H1 (cell line): Measurements from ENCODE around the gene PHF23. TPM values are rescaled to one million over a fixed set of nuclear protein-coding genes. Genes with fewer than 3 reads are reported as not detected.

Source experiments
- CTCF ChIA-PET: fragments of 300-600 bp; sonication (Branson Sonifier 250); formaldehyde crosslinking; loops from one replicate; lab custom pipeline; 2021; ENCODE audit not compliant: partially characterized antibody; lab: Charles Lee
- POLR2A ChIA-PET: fragments of 300-600 bp; sonication (Branson Sonifier 250); formaldehyde crosslinking; loops from one replicate; lab custom pipeline; 2021; ENCODE audit warnings: inconsistent platforms; ENCODE audit not compliant: partially characterized antibody; lab: Charles Lee
- DNase-seq, 2 experiments: peaks; one replicate each; pipeline versions ENCODE4 v3.0.0 to v3.0.0-alpha.2; 2010 to 2022; ENCODE audit warnings: low spot score in 2 of 2, low read depth in 1 of 2, mixed read lengths in 1 of 2
- FAIRE-seq: peaks from 2 replicates; lab custom pipeline; 2011; peaks lifted over from hg19 to GRCh38; lab: Jason Lieb, UNC
- H2AFZ ChIP-seq: 2 replicates; pipeline ENCODE4 v1.8.1; 2012; ENCODE audit warnings: low read length, inconsistent platforms
- H2AK5ac ChIP-seq: 2 replicates; pipeline ENCODE4 v1.6.1; 2013; ENCODE audit warnings: low read depth, low read length
- H2BK120ac ChIP-seq: replicated peaks from 2 replicates; pipeline ENCODE3; 2013; ENCODE audit warnings: low read depth, low read length, inconsistent platforms
- H2BK12ac ChIP-seq: 2 replicates; pipeline ENCODE4 v1.6.1; 2013; ENCODE audit warnings: low read depth, low read length
- H2BK15ac ChIP-seq: 2 replicates; pipeline ENCODE4 v1.6.1; 2013; ENCODE audit warnings: low read length
- H2BK20ac ChIP-seq: 2 replicates; pipeline ENCODE4 v1.6.1; 2013; ENCODE audit warnings: low read length
- H2BK5ac ChIP-seq: 2 replicates; pipeline ENCODE4 v1.6.1; 2013; ENCODE audit warnings: low read depth, low read length
- H3K14ac ChIP-seq: 2 replicates; pipeline ENCODE4 v1.6.1; 2013; ENCODE audit warnings: inconsistent platforms; ENCODE audit not compliant: insufficient read length
- H3K18ac ChIP-seq: 2 replicates; pipeline ENCODE4 v1.6.1; 2013; ENCODE audit warnings: low read length; ENCODE audit errors: extremely low read depth
- H3K23ac ChIP-seq: 2 replicates; pipeline ENCODE4 v1.6.1; 2013; ENCODE audit warnings: inconsistent platforms; ENCODE audit not compliant: insufficient read length
- H3K23me2 ChIP-seq: 2 replicates; pipeline ENCODE4 v1.6.1; 2013; ENCODE audit warnings: low read depth, low read length
- H3K27ac ChIP-seq: 2 replicates; pipeline ENCODE4 v1.6.1; 2011; ENCODE audit warnings: low read depth, low read length, inconsistent platforms
- H3K27me3 ChIP-seq, 4 experiments: replicated peaks in 1 of 4; 1 replicate in 1 of 4; 2 replicates in 3 of 4; pipeline versions ENCODE4 v1.6.1 to v1.8.1; 2011 to 2013; ENCODE audit warnings: low read length in 3 of 4, mild to moderate bottlenecking in 3 of 4, inconsistent platforms in 2 of 4, mixed read lengths in 2 of 4, moderate library complexity in 1 of 4; ENCODE audit not compliant: control insufficient read depth in 3 of 4, insufficient read depth in 3 of 4; ENCODE audit errors: extremely low read depth in 1 of 4
- H3K36me3 ChIP-seq, 4 experiments: 2 replicates each; pipeline versions ENCODE4 v1.6.1 to v1.8.1; 2011 to 2013; ENCODE audit warnings: mild to moderate bottlenecking in 4 of 4, low read length in 3 of 4, moderate library complexity in 2 of 4, control low read depth in 1 of 4, inconsistent platforms in 1 of 4; ENCODE audit not compliant: insufficient read depth in 4 of 4, control insufficient read depth in 2 of 4
- H3K4ac ChIP-seq: replicated peaks from 2 replicates; pipeline ENCODE3; 2013; ENCODE audit warnings: low read length, low read depth, mixed read lengths, inconsistent platforms; ENCODE audit not compliant: insufficient read length
- H3K4me1 ChIP-seq, 4 experiments: replicated peaks in 1 of 4; 1 replicate in 1 of 4; 2 replicates in 3 of 4; pipeline versions ENCODE4 v1.6.1 to v1.8.1; 2011 to 2013; ENCODE audit warnings: low read length in 3 of 4, inconsistent platforms in 2 of 4, mixed read lengths in 1 of 4; ENCODE audit not compliant: insufficient read depth in 4 of 4, control insufficient read depth in 3 of 4
- H3K4me2 ChIP-seq, 2 experiments: 2 replicates each; pipeline versions ENCODE4 v1.6.1 to v1.8.1; 2011 to 2013; ENCODE audit warnings: low read depth in 2 of 2, low read length in 2 of 2, control low read depth in 1 of 2, inconsistent platforms in 1 of 2, mild to moderate bottlenecking in 1 of 2; ENCODE audit not compliant: insufficient read depth in 1 of 2
- H3K4me3 ChIP-seq, 4 experiments: fragments of 200-600, 300-600 bp in 1 of 4; sonication (generic), shearing (Covaris generic), sonication (Bioruptor Twin) in 1 of 4; 2 replicates each; pipeline versions ENCODE4 v1.5.1 to v1.8.1; 2011 to 2016; ENCODE audit warnings: low read length in 4 of 4, low read depth in 3 of 4, control low read depth in 2 of 4, inconsistent platforms in 2 of 4, mild to moderate bottlenecking in 2 of 4, mixed read lengths in 1 of 4, moderate library complexity in 1 of 4; ENCODE audit not compliant: insufficient read depth in 2 of 4; ENCODE audit errors: extremely low read depth in 1 of 4
- H3K56ac ChIP-seq: replicated peaks from 2 replicates; pipeline ENCODE3; 2013; ENCODE audit warnings: low read depth, mild to moderate bottlenecking, mixed read lengths, low read length, inconsistent platforms; ENCODE audit not compliant: insufficient read length
- H3K79me1 ChIP-seq: 2 replicates; pipeline ENCODE4 v1.6.1; 2013; ENCODE audit warnings: low read depth, low read length, control low read depth
- H3K79me2 ChIP-seq, 2 experiments: 2 replicates each; pipeline versions ENCODE4 v1.6.1 to v1.8.1; 2012 to 2013; ENCODE audit warnings: low read length in 2 of 2, mild to moderate bottlenecking in 2 of 2, inconsistent platforms in 1 of 2; ENCODE audit not compliant: insufficient read depth in 2 of 2, control insufficient read depth in 1 of 2
- H3K9ac ChIP-seq, 4 experiments: replicated peaks in 1 of 4; 1 replicate in 1 of 4; 2 replicates in 3 of 4; pipeline versions ENCODE4 v1.6.1 to v1.8.1; 2011 to 2013; ENCODE audit warnings: low read depth in 3 of 4, low read length in 3 of 4, control low read depth in 2 of 4, mild to moderate bottlenecking in 2 of 4, moderate library complexity in 2 of 4, inconsistent platforms in 1 of 4; ENCODE audit errors: extremely low read depth in 1 of 4
- H3K9me3 ChIP-seq, 2 experiments: 2 replicates each; pipeline versions ENCODE4 v1.6.1 to v1.8.1; 2012 to 2013; ENCODE audit warnings: mild to moderate bottlenecking in 2 of 2, moderate library complexity in 2 of 2, control low read depth in 1 of 2, inconsistent platforms in 1 of 2, low read depth in 1 of 2, low read length in 1 of 2, mixed read lengths in 1 of 2; ENCODE audit not compliant: insufficient read depth in 2 of 2
- H4K20me1 ChIP-seq, 2 experiments: replicated peaks in 1 of 2; 2 replicates each; pipeline versions ENCODE3 to v1.8.1; 2011 to 2013; ENCODE audit warnings: inconsistent platforms in 2 of 2, low read length in 2 of 2, mild to moderate bottlenecking in 1 of 2; ENCODE audit not compliant: insufficient read depth in 2 of 2, control insufficient read depth in 1 of 2
- H4K5ac ChIP-seq: 2 replicates; pipeline ENCODE4 v1.6.1; 2013; ENCODE audit warnings: low read length, low read depth, mixed read lengths, inconsistent platforms; ENCODE audit not compliant: insufficient read length
- H4K8ac ChIP-seq: 2 replicates; pipeline ENCODE4 v1.8.0; 2013; ENCODE audit warnings: mild to moderate bottlenecking, moderate library complexity, low read length, inconsistent platforms; ENCODE audit not compliant: insufficient read depth; ENCODE audit errors: extremely low read depth
- H4K91ac ChIP-seq: replicated peaks from 2 replicates; pipeline ENCODE3; 2013; ENCODE audit warnings: low read length, mixed read lengths, inconsistent platforms; ENCODE audit not compliant: insufficient read length
- ATF2 ChIP-seq: IDR thresholded peaks from 2 replicates; pipeline ENCODE4 v1.6.1; 2012; ENCODE audit warnings: low read length, inconsistent platforms
- CBX8 ChIP-seq: fragments of 300-800, 300-1000 bp; sonication (generic); IDR thresholded peaks from 2 replicates; pipeline ENCODE4 v1.7.1; 2016; ENCODE audit warnings: low read depth, low read length, borderline replicate concordance
- GABPA ChIP-seq: IDR thresholded peaks from 2 replicates; pipeline ENCODE4 v1.6.1; 2011; ENCODE audit warnings: mild to moderate bottlenecking, low read length, moderate library complexity, borderline replicate concordance; ENCODE audit not compliant: insufficient read depth
- KDM1A ChIP-seq: fragments of 200-600, 300-600 bp; sonication (generic); IDR thresholded peaks from 2 replicates; pipeline ENCODE4 v1.7.1; 2016; ENCODE audit warnings: mild to moderate bottlenecking, low read length, borderline replicate concordance
- PHF8 ChIP-seq: fragments of 200-600 bp; sonication (generic); conservative IDR thresholded peaks from 2 replicates; pipeline ENCODE4 v1.7.1; 2012; ENCODE audit warnings: low read depth, mild to moderate bottlenecking, inconsistent platforms, low read length, moderate library complexity
- RXRA ChIP-seq: IDR thresholded peaks from 2 replicates; pipeline ENCODE4 v1.6.1; 2011; ENCODE audit warnings: low read depth, mild to moderate bottlenecking, low read length, moderate library complexity; ENCODE audit not compliant: insufficient read depth
- SAP30 ChIP-seq: fragments of 300-600 bp; sonication (generic); IDR thresholded peaks from 2 replicates; pipeline ENCODE4 v1.7.1; 2012; ENCODE audit warnings: low read length, moderate library complexity, mild to moderate bottlenecking, inconsistent platforms; ENCODE audit not compliant: insufficient read depth, insufficient replicate concordance
- YY1 ChIP-seq: IDR thresholded peaks from 2 replicates; pipeline ENCODE4 v1.6.1; 2011; ENCODE audit warnings: low read depth, mild to moderate bottlenecking, low read length
- ZNF274 ChIP-seq: IDR thresholded peaks from 2 replicates; pipeline ENCODE4 v1.7.0; 2012; ENCODE audit warnings: low read length, borderline replicate concordance; ENCODE audit errors: extremely low read depth
- WGBS, 2 experiments: shearing (Covaris generic) in 1 of 2; methylation state at CpG; one replicate each; pipeline versions ENCODE4 v1.1.6 to v1.1.7; 2013 to 2015; ENCODE audit warnings: low lambda C conversion rate in 2 of 2, mixed read lengths in 2 of 2, inconsistent platforms in 1 of 2, low coverage in 1 of 2, missing lambda C conversion rate in 1 of 2; ENCODE audit not compliant: insufficient replicate concordance in 2 of 2, insufficient coverage in 1 of 2, insufficient read length in 1 of 2; ENCODE audit errors: extremely low coverage in 1 of 2, missing lambda C conversion rate in 1 of 2; 5-methylcytosine and 5-hydroxymethylcytosine counted together
- polyA plus RNA-seq, 7 experiments: library from polyadenylated mRNA; depleted of rRNA in 3 of 7; stranded (reverse) in 5 of 7; unstranded in 2 of 7; fragments of >200 nt in 5 of 7; fragments of 200-250 nt in 2 of 7; gene quantifications; 1 replicate in 5 of 7; 2 replicates in 1 of 7; 4 replicates in 1 of 7; pipeline versions ENCODE4 v1.2.1 to v1.2.3, GENCODE V29; 2011 to 2013; ENCODE audit warnings: missing spikeins in 2 of 7, mixed read lengths in 2 of 7
- total RNA-seq: library from RNA; stranded (reverse); fragmentation: NEBNext Ultra II Directional; extraction: Animal tissue kit (Norgen Biotek cat#: 25700); gene quantifications from 2 replicates; pipeline ENCODE4 v1.2.1, GENCODE V29; 2021

Gene PHF23
- total and polyA plus RNA-seq, 2 of the 8 experiments (the other 6 are each of a cell fraction or from before 2014, with no cell fraction given): 47.5 to 62.8 TPM

- FAIRE-seq (no peak), DNase-seq (no peak)
- Histone ChIP-seq H3K18ac (no peak overlapping the region), H3K27ac (no peak overlapping the region), H3K79me2 (peaks cover 13 to 40% of the 10 kb centered on the region in 2 experiments), H2BK5ac (no peak overlapping the region), H2BK120ac (no peak overlapping the region), H2AK5ac (no peak overlapping the region), H4K8ac (no peak overlapping the region), H4K20me1 (peaks cover 14 to 35% of the 10 kb centered on the region in 2 experiments), H2BK20ac (no peak overlapping the region), H3K27me3 (no peaks in the 10 kb centered on the region), H3K79me1 (peaks cover 10% of the 10 kb centered on the region), H3K9ac (no peak overlapping the region), H3K4me2 (no peak overlapping the region), H4K5ac (no peak overlapping the region), H3K23me2 (no peaks in the 10 kb centered on the region), H3K4ac (no peak overlapping the region), H3K9me3 (no peaks in the 10 kb centered on the region), H2BK15ac (no peak overlapping the region), H3K56ac (no peak overlapping the region), H3K36me3 (peaks cover 13 to 51% (median 42%) of the 10 kb centered on the region in 4 experiments), H3K14ac (no peak overlapping the region), H3K4me3 (no peak overlapping the region), H2AFZ (no peak overlapping the region), H3K4me1 (no peaks in the 10 kb centered on the region; a peak in 1 of 7 replicates), H2BK12ac (no peak overlapping the region), H4K91ac (no peak overlapping the region), H3K23ac (no peak overlapping the region)
- POLR2A ChIA-PET: interaction anchor here (1.1 to 19.7 kb wide), 2 partner anchors 7 to 10 kb away, joined by 3 to 386 read pairs; partner anchors contain the start of genes ACADVL, DLG4 and PHF23
- TF ChIP-seq KDM1A (no peak), CBX8 (no peak), GABPA (no peak), PHF8 (no peak), RXRA (no peak), ATF2 (no peak), YY1 (no peak), ZNF274 (no peak), SAP30 (no peak)
- CTCF ChIA-PET: interaction anchor here (4.0 kb wide), 1 partner anchor 9 kb away, joined by 24 read pairs; the partner anchor contains the start of genes ACADVL and DLG4
- WGBS, 2 experiments: 93% methylated on average over 15 of the region's 19 CpGs; no CpG with 5 or more reads in 1 of the 2 experiments
These were observed 9.8 kb downstream of the PHF23 start for GRCh38 chr17:7229504-7229903.
